HT-29 (cell line): Measurements from ENCODE around the gene HDAC5. TPM values are rescaled to one million over a fixed set of nuclear protein-coding genes. Genes with fewer than 3 reads are reported as not detected.
"Not testable (repeated sequence)": the region's sequence is repeated elsewhere in the genome, so short reads cannot be mapped to it uniquely, and the experiment has no call there.

Experiments used
- DNase-seq: peaks from one replicate; pipeline ENCODE4 v3.0.0-alpha.2; 2015; ENCODE audit warnings: low spot score
- total RNA-seq: library from RNA; depleted of rRNA; stranded (reverse); fragments of >200 nt; shearing (Covaris generic); gene quantifications from 2 replicates; pipeline ENCODE4 v1.2.3, GENCODE V29; 2014

The HDAC5 gene
- total RNA-seq, 1 experiment from 2014 or later = 54.8 TPM

- no peak for DNase-seq
These were observed 11.7 kb downstream of the HDAC5 start for GRCh38 chr17:44111777-44112176.

- peak; percentile 83 for DNase-seq
These were observed 12.4 kb downstream of the HDAC5 start for GRCh38 chr17:44110823-44111633.

- DNase-seq = no peak
These were observed 13.3 kb downstream of the HDAC5 start for GRCh38 chr17:44110011-44110686.

- no peak for DNase-seq
These were observed 14.2 kb downstream of the HDAC5 start for GRCh38 chr17:44109312-44109630.

GRCh38 chr17:44108440-44109311 is 14.8 kb downstream of the HDAC5 start:
- DNase-seq = no peak

GRCh38 chr17:44106801-44107200 is 16.6 kb downstream of the HDAC5 start:
- no peak for DNase-seq

- DNase-seq = no peak
These were observed 17.5 kb downstream of the HDAC5 start for GRCh38 chr17:44105941-44106340.

- DNase-seq = no peak
These were observed 18.0 kb downstream of the HDAC5 start for GRCh38 chr17:44105483-44105882.

- DNase-seq = no peak
These were observed 20.4 kb downstream of the HDAC5 start for GRCh38 chr17:44102849-44103622.

- not testable (repeated sequence) for DNase-seq
These were observed 21.6 kb downstream of the HDAC5 start for GRCh38 chr17:44101858-44102257.

GRCh38 chr17:44097110-44097958 is 26.1 kb downstream of the HDAC5 start:
- DNase-seq = no peak

- peak; percentile 96 for DNase-seq
These were observed 27.6 kb downstream of the HDAC5 start for GRCh38 chr17:44095647-44096496.

- DNase-seq = no peak
These were observed 28.1 kb downstream of the HDAC5 start for GRCh38 chr17:44095388-44095646.

GRCh38 chr17:44094701-44095387 is 28.6 kb downstream of the HDAC5 start:
- DNase-seq = no peak

GRCh38 chr17:44093231-44093900 is 30.1 kb downstream of the HDAC5 start:
- no peak for DNase-seq

GRCh38 chr17:44092051-44092450 is 31.4 kb downstream of the HDAC5 start:
- DNase-seq = no peak

- no peak for DNase-seq
These were observed 32.0 kb downstream of the HDAC5 start for GRCh38 chr17:44091200-44091997.

GRCh38 chr17:44088254-44088653 is 35.2 kb downstream of the HDAC5 start:
- no peak for DNase-seq
